GM03348 (cell line): ENCODE measurements around the gene RPH3AL.

ENCODE experiments used
- DNase-seq: peaks from one replicate; pipeline ENCODE4 v3.0.0; 2012; ENCODE audit warnings: low spot score

The RPH3AL gene

DNA sequence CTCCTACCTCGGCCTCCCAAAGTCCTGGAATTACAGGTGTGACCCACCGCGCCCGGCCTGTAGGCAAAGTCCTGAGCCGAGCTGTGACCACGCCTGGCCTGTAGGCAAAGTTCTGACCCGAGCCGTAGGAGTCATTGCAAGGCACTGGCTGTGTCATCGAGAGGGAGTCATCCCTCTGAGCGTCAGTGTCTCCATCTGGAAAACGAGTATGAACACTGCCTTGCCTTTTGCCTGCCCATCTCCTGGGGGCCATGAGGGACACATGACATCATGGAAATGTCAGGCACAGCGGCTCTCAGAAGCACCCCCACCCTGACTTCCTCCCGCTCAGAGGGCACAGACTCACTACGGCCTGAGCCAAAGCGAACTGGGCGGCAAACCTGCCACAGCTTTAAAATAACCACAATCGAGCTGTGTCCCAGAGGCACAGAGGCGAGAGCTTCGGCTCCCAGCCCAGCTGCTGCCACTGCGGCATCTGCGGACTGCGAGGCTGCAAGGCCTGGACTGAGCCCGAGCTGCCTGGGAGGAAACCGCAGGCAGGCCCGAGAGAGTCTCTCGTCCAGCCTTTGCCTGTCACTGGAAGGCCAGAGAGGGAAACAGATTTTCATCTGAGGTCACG lies 50.8 kb downstream of the RPH3AL start:
- no peak for DNase-seq

DNA sequence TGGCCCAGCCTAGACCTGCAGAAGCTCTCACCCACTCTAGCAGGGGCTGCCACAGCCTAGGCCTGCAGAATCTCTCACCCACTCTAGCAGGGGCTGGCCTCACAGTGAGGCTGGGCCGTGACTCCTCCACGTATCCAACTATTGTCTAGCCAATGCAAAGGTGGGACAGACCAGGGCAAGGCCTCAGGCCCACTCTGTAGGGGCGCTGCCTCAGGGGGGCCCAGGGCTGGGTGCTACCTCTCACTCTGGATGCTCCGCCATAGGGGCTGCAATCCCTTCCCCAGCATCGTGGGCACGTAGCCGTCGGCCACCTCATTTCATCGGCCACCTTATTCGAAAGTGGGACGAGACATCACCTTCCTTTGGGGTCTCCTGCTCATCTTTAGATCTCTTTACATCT lies 51.7 kb downstream of the RPH3AL start:
- no peak for DNase-seq

DNA sequence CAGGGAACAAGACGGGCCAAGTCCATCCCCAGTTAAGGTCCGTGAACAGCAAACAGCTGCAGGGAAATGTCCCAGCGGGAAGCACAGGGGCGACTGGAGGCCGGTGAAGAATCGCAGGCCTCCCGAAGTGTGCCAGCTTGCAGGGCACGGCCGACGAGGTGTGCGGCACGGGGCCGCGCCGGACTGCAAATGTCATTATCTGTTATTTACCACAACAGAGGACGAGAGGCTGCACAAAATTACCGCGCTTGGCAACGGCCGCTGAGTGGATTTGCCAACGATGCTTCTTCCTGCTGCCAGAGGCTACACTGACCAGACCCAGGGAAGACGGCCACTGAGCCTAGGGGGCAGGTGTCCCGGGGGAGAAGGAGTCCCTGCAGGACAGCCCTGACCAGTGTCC lies 53.1 kb downstream of the RPH3AL start:
- DNase-seq, result no peak

DNA sequence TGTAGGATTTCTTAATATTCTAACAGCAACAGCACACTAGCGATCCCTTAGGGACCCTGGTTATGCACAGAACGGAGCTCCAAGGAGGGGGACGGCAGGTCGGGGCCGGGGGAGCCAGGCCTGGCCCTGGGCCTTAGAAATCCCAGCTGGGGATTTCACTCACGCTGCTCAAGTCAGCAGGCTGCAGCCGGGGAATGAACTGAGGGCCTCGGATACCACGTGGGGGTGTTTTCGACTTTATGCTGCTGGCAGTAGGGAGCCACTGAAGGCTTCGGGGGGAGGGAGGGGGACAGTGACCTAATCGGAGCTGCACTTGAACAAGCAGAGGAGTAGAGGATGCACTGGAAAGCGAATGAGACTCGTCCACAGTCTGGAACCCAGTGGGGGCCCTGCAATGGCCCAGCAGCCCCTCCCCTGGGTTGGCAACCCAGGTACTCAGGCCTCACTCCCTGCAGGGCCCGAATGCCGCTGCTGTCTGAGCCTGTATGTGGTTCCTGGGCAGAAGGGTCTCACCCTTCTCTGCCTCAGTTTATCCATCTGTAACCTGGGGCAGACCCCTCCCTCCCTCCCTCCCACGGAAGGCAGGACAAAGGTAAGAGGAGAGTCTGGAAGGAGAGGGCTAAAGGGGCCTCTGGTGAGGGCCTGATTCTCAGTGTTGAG lies 53.7 kb downstream of the RPH3AL start:
- DNase-seq, result no peak

DNA sequence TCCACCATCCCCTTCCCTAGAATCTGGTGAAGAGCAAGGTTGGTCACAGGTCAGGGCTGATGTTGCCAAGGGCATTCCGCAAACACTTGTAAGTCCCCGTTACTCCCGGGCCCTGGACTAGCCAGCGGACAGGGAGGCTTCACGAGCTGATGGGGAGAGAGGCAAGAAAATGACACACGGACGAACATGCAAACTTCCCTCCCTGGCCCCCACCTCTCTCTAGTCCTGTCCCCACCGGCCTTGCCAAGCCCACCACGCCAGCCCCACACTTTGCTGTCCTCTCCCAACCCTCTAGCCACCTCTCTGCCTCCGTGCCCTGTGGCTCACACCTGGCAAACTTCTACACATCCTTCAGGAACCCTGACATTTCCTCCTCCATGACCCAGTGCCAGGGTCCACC lies 54.8 kb downstream of the RPH3AL start:
- DNase-seq, result no peak

DNA sequence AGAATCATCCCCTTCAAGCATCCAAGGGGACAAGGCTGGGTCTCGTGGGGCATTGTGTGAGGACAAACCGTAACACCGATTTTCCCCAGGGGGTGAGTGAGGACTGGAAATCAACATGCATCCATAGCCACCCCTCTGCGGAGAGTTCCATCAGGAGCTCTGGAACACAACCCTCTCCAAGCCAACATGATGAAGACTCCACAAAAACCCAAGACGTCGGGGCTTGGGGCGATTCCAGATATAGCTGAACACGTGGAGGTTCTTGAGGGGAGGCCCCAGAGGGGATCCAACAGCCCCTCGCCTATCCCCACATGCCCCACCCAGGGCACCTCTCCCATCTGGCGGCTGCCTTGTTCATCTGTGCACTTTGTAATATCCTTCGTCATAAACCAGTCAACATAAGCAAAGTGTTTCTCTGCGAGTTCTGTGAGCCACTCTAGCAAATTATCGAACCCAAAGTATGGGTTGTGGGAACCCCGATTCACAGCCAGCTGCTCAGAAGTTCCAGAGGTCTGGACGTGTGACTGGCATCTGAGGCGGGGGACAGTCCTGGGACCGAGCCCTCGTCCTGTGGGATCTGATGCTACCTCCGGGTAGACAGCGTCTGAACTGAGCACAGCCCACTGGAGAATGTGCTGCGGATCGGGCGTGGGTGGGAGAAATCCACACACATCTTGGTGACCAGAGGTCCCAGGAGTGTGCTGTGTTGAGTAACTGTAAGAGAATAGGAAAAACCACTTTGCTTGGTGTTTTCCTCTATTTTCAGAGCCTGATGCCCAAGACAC lies 55.5 kb downstream of the RPH3AL start:
- DNase-seq, result no peak

DNA sequence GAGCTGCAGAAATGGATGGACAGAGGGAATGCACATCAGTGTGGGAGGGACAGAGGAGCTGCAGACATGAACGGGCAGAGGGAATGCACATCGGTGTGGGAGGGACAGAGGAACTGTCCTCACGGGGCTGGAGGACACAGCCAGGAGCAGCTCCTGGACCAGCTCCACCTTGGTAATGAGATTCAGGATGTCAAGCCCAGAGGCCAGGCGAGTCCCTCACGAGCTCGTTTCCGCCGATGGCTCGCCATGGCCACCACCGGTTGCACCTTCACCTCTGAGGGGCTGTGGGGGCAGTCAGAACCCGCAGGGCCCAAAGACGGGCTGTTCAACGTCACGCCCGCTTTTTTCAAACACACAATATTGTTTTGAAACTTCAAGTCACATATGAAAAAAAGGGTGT lies 56.2 kb downstream of the RPH3AL start:
- DNase-seq, result no peak

DNA sequence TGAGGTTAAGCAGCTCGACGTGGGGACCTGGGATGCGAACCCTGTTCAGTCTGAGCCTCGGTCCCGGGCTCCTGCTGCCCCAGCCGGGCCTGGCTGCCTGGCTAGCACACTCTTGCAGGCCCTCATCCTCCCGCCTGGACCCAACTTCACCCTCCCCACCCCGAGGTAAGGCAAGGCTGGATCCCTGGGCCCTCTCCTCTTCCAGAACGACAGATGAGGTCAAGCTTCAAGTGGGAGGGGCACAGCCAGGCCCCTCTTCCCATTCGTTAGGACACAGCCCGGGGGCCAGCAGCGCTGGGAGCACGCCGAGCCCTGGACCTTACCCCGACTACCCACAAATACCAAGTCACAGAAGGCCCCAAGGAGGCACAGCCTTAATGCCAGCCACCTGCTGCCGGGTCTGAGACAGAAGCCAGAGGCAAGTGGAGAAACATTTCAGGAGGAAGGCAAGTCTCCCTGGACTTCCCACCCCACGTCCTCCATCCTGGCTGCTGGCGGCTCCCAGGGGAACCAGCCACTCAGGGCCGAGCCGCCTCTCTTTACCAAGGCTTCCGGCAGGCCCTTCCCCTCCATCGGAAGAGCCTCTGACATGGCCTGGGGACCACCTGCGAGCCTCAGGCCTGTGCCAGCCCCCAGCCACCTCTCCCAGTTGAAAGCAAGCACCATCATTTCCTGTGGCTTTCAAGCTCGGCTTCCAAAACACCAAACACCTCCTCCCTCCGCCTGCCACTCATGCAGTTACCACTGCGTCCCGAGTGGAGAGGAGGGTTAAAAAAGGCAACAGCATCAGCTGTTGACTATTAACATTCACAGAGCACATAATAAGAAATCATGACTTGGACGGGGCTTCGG lies 59.9 kb downstream of the RPH3AL start:
- no peak for DNase-seq

DNA sequence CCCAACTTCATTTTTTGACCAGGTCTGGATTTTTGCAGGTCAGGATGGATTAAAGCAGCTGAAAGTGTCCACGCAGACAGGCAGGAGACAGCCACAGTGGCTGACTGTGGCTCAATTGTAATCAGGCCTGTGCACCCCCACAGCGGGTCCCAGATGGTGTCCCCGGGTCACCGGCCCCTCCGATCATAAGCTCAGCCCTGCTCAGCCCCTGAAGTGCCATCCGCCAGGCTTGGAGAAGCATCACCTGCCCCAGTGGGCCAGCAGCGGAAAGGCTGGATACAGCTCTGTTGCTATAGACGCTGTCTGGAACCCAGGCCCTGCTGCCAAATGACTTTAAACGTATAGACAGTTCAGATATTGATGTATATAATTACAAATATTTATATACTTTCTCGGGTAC lies 60.6 kb downstream of the RPH3AL start:
- no peak for DNase-seq

DNA sequence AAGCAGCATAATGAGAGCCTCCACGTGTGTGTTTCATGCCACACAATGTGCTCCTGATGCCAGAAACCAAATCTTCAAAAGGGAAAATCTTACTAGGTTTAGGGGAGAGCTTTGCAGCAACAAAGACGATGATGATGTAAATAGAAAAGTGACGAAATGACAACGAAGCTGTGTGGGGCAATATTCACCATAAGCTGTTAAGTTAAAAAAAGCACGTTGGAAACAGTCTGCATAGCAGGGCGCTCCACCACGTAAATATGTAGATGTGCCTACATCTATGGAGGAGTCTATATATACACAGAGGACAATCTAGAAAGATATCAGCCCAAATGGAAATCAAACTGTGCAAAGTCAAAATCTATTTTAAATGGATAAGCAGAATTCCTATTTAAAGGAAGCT lies 61.0 kb downstream of the RPH3AL start:
- no peak for DNase-seq

DNA sequence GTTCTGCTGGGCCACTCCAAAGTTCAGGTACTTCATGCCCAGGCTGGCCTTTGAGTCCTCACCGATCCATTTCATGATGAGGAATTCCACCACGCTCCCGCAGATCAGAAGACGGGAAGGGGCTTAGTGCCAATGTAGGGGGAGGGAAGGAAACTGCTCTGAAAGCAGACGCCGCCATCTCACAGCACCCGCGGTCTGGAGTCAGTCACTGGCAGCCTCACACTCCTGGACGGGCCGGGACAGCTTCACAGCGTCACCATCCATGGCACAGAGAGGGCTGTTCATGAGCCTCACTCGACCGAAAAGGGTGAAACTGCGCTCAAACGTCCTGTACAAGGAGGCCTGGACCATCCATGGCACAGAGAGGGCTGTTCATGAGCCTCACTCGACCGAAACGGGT lies 62.0 kb downstream of the RPH3AL start:
- DNase-seq, result no peak

DNA sequence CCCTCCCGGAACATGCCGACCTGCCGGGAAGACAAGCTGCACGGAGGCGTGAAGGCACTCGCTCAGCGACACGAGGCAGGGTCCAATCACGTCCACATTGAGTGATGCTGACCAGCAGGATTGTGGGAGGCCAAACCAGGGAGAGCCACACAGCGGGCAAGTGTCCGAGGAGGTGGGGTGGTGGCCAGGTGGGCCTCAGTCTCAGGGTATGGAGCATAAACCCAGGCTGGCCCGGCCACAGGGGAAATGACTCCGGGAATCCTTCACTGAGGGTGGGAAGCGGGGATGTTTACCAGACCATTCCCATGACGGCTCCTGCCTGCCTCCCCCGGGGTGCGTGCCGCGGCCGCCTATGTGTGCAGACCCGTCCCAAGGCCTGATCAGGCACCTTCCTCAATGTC lies 62.5 kb downstream of the RPH3AL start:
- DNase-seq, result no peak

DNA sequence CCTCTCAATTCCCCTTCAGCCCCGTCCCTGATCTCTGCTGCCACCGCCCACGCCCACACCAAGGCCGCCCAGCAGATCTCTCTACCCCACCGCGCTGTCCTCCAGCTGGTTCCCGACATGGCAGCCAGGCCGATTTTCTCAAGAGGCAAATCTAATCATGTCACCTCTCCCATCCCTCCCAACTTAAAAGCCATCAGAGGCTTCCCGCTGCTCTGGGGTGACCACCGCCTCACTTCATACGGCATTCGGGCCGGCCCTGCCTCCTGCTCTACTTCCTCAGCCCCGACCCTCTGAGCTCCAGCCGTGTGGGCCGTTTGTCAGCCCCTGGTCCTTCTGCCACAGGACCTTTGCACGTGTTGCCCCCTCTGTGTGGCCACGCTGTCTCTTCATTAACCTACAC lies 63.2 kb downstream of the RPH3AL start:
- DNase-seq, result no peak

DNA sequence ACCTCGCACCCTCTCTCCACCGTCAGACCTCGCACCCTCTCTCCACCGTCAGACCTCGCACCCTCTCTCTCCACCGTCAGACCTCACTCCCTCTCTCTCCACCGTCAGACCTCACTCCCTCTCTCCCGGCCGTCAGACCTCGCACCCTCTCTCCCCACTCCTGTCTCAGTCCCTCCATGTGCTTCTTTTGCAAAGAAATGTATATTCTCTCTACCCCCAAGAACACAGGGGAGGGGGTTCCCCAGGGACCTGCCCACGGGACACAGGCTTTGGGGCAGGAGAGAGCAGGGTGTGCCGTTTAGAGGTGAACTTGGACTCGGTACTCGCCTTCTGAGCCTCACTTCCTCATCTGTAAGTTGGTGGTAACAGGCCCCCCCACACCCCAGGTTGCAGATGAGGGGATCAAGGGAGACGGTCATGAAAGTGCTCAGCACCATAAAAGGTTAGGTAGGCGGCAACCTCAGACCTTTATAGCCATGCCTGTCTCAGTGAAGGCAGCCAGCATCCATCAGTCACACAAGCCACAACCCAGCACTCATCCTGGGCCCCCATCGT lies 63.7 kb downstream of the RPH3AL start:
- no peak for DNase-seq

DNA sequence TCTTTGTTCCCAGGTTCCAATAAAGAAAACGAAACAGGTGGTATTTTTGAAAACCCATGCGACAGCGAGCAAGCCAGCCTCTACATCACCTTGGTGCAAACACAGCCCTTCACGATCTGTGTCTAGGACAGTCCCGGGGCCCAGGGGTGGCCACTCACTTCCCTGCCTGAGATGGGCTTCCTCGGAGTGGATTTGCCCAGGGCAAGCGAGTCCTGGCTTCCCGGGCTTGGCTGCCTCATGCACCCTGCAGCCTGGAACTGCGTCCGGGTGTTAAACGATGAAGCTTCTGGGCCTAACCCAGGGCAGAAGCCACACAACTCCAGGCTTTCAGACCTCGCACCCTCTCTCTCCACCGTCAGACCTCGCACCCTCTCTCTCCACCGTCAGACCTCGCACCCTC lies 66.0 kb downstream of the RPH3AL start:
- DNase-seq, result no peak

DNA sequence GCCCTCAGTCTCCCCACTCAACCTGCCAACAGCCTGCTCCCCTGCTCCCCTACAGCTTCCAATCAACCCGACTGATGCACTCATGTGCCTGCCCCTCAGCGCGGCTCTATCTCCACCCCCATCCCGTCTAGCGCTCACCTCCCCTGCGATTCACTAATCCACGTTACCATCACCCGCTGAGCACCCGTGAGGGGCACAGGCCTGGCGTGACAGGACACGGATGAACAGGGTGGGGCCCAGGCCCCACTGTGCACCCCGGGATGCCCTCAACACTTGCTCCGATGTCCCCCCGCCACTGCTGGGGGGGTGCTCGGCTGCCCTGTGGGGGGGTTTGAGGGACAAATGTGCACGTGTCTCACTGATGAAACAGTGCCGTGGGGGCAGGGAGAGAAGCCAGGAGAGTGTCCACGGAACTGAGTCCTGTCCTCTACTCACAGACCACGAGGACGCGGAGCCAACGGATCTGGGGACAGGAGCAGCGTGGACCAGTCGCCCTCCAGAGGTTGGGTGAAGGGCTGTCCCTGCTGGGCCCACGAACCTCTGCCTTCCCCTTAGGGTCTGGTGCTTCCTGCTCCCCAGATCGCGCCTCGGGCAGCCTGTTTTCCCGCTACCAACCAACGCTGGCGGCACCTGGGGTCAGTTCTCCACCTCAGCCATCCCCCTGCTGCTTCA lies 66.7 kb downstream of the RPH3AL start:
- DNase-seq, result no peak

DNA sequence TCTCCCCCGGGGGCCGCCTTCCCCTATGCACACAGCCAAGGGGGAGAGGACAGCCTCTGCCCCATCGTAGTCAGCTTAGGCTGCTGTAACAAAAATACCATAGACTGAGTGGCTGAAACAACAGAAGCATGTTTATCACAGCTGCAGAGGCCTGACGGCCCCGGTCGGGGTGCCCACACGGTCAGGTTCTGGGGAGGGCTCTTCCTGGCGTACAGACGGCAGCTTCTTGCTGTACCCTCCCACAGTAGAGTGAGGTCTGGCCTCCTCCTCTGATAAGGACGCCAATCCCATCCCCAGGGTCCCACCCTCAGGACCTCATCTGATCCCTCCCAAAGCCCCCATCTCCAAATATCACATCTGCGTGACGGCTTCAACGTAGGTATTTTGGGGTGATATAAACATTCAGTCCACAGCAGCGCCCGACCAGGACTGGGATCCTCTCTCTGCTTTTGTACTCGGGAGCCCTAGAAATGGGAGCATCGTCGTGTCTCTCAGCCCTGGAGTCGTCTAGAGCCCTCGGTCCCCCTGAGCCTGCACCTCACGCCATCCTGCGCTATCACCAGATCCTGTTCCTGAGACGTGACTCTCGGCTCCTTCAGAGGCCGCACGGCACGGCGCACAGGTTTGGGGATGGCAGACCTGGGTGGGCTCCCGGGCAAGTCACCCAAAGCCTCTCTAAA lies 67.8 kb downstream of the RPH3AL start:
- no peak for DNase-seq

DNA sequence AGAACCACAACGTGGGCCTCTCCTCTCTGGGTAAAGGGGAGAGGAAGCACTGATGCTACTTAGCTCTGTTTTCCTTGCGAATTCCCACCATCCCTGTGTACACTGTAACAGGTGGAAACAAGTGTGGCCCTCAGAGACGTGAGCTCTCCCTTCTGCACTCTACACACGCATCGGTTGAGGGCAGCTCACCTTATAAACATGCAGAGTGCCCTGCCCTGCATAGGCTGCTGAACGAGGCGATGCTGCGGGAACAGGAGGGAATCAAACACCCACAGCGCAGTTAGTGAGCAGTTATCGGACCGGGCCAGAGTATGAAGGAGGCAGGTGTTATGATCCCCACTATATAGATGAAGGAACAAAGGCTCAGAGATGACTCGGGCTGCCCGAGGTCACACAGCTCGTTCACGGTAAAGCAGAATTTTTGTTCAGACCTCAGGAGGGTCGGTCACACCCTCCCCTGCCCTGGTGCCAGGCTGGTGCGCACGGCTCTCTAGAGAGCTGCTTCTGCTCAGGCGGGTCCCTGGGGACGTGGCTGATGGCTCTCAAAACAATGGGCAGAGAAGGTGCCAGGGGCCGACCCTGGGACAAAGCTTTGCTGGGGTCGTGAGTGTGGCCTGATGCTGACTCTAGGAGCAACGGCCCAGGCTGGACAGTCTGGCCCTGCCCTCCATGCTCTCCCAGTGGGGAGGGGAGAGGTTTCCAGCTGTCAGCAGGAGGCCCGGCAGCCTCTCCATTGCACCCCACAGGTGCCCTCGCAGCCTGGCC lies 68.5 kb downstream of the RPH3AL start:
- no peak for DNase-seq

DNA sequence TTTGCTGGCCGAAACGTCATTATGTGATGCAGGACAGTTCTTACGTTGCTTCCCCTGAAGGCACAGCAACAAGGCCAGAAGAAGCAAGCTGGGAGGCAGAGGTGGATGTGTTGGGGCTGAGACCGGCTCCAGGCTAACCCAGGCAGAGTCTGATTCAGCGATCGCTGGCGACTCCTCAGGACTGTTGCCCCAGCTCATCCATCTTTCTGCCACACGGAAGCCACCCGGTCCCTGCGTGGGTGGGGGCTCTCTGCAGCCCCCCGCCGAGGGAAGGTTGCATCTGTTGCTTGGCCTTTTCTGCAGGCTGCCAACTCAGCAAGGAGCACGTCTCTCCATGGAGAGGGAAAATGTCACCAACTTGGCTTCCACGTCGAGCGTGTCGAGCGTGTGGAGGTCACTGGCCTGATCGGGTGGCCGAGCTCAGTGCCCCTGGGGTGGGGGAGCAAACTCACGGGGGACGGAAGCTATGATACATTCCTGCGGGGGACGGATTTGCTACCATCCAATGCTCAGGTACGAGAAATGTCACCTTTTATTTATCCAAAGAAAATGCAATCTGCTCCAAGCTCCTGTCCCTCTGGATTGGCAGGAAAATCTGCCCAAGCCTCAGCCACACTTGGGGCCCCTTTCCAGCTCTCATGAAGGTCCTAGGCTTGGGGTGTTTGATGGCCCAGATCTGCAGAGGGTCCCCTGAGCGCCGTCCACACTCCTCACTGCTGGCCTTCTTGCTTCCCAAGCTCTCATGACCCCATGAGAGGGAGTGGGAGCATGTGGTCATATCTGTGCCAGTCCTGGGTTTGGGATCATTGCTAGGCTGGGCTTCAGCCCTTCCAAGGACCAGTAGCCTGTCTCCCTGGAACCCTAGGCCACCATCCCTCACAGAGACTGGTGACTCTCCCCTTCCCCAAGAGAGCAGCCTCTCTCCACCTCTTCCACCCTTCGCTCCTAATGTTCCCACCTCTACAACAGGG lies 69.4 kb downstream of the RPH3AL start:
- no peak for DNase-seq
